H9 (cell line): ENCODE results near the gene LCE3E. TPM values are rescaled to one million over a fixed set of nuclear protein-coding genes. Genes with fewer than 3 reads are reported as not detected.
"Not testable (repeated sequence)": the region's sequence is repeated elsewhere in the genome, so short reads cannot be mapped to it uniquely, and the experiment has no call there.

ENCODE experiments used
- DNase-seq: peaks from one replicate; pipeline ENCODE4 v3.0.0-alpha.2; 2017
- H2AFZ ChIP-seq: one replicate; pipeline ENCODE4 v1.6.1; 2013; ENCODE audit warnings: mild to moderate bottlenecking, low read length, control low read depth, moderate library complexity
- H2AK5ac ChIP-seq: 2 replicates; pipeline ENCODE4 v1.6.1; 2013; ENCODE audit warnings: low read length, control low read depth, mixed read lengths; ENCODE audit not compliant: insufficient read length
- H2BK120ac ChIP-seq: one replicate; pipeline ENCODE4 v1.6.1; 2013; ENCODE audit warnings: low read depth, mild to moderate bottlenecking, low read length, control low read depth, inconsistent platforms; ENCODE audit not compliant: poor library complexity, severe bottlenecking
- H2BK12ac ChIP-seq: 2 replicates; pipeline ENCODE4 v1.6.1; 2013; ENCODE audit warnings: low read length, control low read depth, mixed read lengths, low read depth; ENCODE audit not compliant: insufficient read length
- H2BK15ac ChIP-seq: 2 replicates; pipeline ENCODE4 v1.6.1; 2013; ENCODE audit warnings: low read depth, low read length, control low read depth
- H2BK20ac ChIP-seq: one replicate; pipeline ENCODE4 v1.6.1; 2013; ENCODE audit warnings: low read depth, mild to moderate bottlenecking, low read length, control low read depth, inconsistent platforms; ENCODE audit not compliant: poor library complexity, severe bottlenecking
- H2BK5ac ChIP-seq: 2 replicates; pipeline ENCODE4 v1.6.1; 2013; ENCODE audit warnings: low read length, control low read depth, mixed read lengths; ENCODE audit not compliant: insufficient read length
- H3K14ac ChIP-seq: 2 replicates; pipeline ENCODE4 v1.6.1; 2013; ENCODE audit warnings: low read length, control low read depth; ENCODE audit not compliant: insufficient read depth
- H3K18ac ChIP-seq: 2 replicates; pipeline ENCODE4 v1.6.1; 2013; ENCODE audit warnings: low read depth, mild to moderate bottlenecking, mixed read lengths, low read length, control low read depth; ENCODE audit not compliant: insufficient read length
- H3K23ac ChIP-seq: 2 replicates; pipeline ENCODE4 v1.6.1; 2013; ENCODE audit warnings: low read length, control low read depth, mixed read lengths, low read depth; ENCODE audit not compliant: insufficient read length
- H3K23me2 ChIP-seq: 2 replicates; pipeline ENCODE4 v1.6.1; 2013; ENCODE audit warnings: low read depth, mild to moderate bottlenecking, mixed read lengths, low read length, control low read depth; ENCODE audit not compliant: insufficient read length, poor library complexity, severe bottlenecking
- H3K27ac ChIP-seq: 2 replicates; pipeline ENCODE4 v1.5.1; 2013; ENCODE audit warnings: low read length, control low read depth, mixed read lengths, low read depth; ENCODE audit not compliant: insufficient read length
- H3K27me3 ChIP-seq: 2 replicates; pipeline ENCODE4 v1.6.1; 2013; ENCODE audit warnings: low read length, control low read depth, inconsistent platforms; ENCODE audit not compliant: insufficient read depth
- H3K4ac ChIP-seq: 2 replicates; pipeline ENCODE4 v1.6.1; 2013; ENCODE audit warnings: low read depth, mild to moderate bottlenecking, control low read depth, inconsistent platforms, low read length, moderate library complexity
- H3K4me1 ChIP-seq: 2 replicates; pipeline ENCODE4 v1.6.1; 2013; ENCODE audit warnings: low read length, control low read depth, inconsistent platforms; ENCODE audit not compliant: insufficient read depth
- H3K4me2 ChIP-seq: 2 replicates; pipeline ENCODE4 v1.6.1; 2013; ENCODE audit warnings: low read length, control low read depth, mixed read lengths; ENCODE audit not compliant: insufficient read length, insufficient read depth
- H3K56ac ChIP-seq: 2 replicates; pipeline ENCODE4 v1.6.1; 2013; ENCODE audit warnings: low read depth, mild to moderate bottlenecking, mixed read lengths, low read length, control low read depth; ENCODE audit not compliant: insufficient read length
- H3K79me1 ChIP-seq: 2 replicates; pipeline ENCODE4 v1.6.1; 2013; ENCODE audit warnings: low read depth, mild to moderate bottlenecking, moderate library complexity, low read length, control low read depth, inconsistent platforms; ENCODE audit not compliant: insufficient read depth, poor library complexity, severe bottlenecking
- H3K79me2 ChIP-seq: 2 replicates; pipeline ENCODE4 v1.6.1; 2013; ENCODE audit warnings: low read length, control low read depth, inconsistent platforms; ENCODE audit not compliant: insufficient read depth
- H3K9ac ChIP-seq: 2 replicates; pipeline ENCODE4 v1.6.1; 2013; ENCODE audit warnings: low read length, control low read depth, mixed read lengths; ENCODE audit not compliant: insufficient read length; ENCODE audit errors: extremely low read depth
- H3K9me3 ChIP-seq: one replicate; pipeline ENCODE4 v1.6.1; 2013; ENCODE audit warnings: low read depth, low read length, inconsistent platforms; ENCODE audit not compliant: control insufficient read depth
- H3T11ph ChIP-seq: one replicate; pipeline ENCODE4 v1.6.1; 2013; ENCODE audit warnings: mild to moderate bottlenecking, low read length, control low read depth, inconsistent platforms
- H4K20me1 ChIP-seq: one replicate; pipeline ENCODE4 v1.6.1; 2013; ENCODE audit not compliant: control insufficient read depth, insufficient read length, insufficient read depth
- H4K5ac ChIP-seq: 2 replicates; pipeline ENCODE4 v1.6.1; 2013; ENCODE audit warnings: low read depth, mild to moderate bottlenecking, mixed read lengths, low read length, control low read depth; ENCODE audit not compliant: insufficient read length
- H4K8ac ChIP-seq: replicated peaks from 2 replicates; pipeline ENCODE4 v1.6.1; 2013; ENCODE audit warnings: low read length, control low read depth, mixed read lengths, low read depth; ENCODE audit not compliant: insufficient read length
- H4K91ac ChIP-seq: 2 replicates; pipeline ENCODE4 v1.6.1; 2013; ENCODE audit warnings: low read depth, mild to moderate bottlenecking, moderate library complexity, mixed read lengths, low read length, control low read depth; ENCODE audit not compliant: insufficient read length
- H3K27ac Mint-ChIP-seq, 3 experiments: 2 replicates in 2 of 3; 3 replicates in 1 of 3; pipeline ENCODE4 v1.8.0; 2020 to 2021; ENCODE audit warnings: mixed read lengths in 3 of 3, mild to moderate bottlenecking in 1 of 3, moderate library complexity in 1 of 3
- H3K27me3 Mint-ChIP-seq: 2 replicates; pipeline ENCODE4 v1.8.0; 2021; ENCODE audit warnings: low read depth, mild to moderate bottlenecking, moderate library complexity, mixed read lengths
- H3K36me3 Mint-ChIP-seq, 3 experiments: 2 replicates in 2 of 3; 3 replicates in 1 of 3; pipeline ENCODE4 v1.8.0; 2020 to 2021; ENCODE audit warnings: low read depth in 3 of 3, mixed read lengths in 3 of 3; ENCODE audit not compliant: insufficient read depth in 1 of 3
- H3K4me1 Mint-ChIP-seq, 2 experiments: 2 replicates each; pipeline ENCODE4 v1.8.0; 2020; ENCODE audit warnings: mixed read lengths in 2 of 2
- H3K4me3 Mint-ChIP-seq, 2 experiments: 2 replicates in 1 of 2; 3 replicates in 1 of 2; pipeline ENCODE4 v1.8.0; 2020 to 2021; ENCODE audit warnings: mild to moderate bottlenecking in 2 of 2, mixed read lengths in 2 of 2, moderate library complexity in 1 of 2
- H3K9me3 Mint-ChIP-seq, 2 experiments: 2 replicates in 1 of 2; 3 replicates in 1 of 2; pipeline ENCODE4 v1.8.0; 2020; ENCODE audit warnings: mild to moderate bottlenecking in 2 of 2, mixed read lengths in 2 of 2, moderate library complexity in 1 of 2
- WGBS: extraction: QIAGEN DNeasy Blood & Tissue Kit; methylation state at CpG from one replicate; pipeline ENCODE4 v1.1.7; 2013; ENCODE audit warnings: missing lambda C conversion rate, low lambda C conversion rate, mixed read lengths; ENCODE audit not compliant: insufficient read length; ENCODE audit errors: extremely low coverage; 5-methylcytosine and 5-hydroxymethylcytosine counted together
- total RNA-seq: library from RNA; stranded (reverse); gene quantifications from 2 replicates; pipeline ENCODE4 v1.2.1, GENCODE V29; 2021
- TF ChIP-seq, protein P1 (sequence below): fragments of 200-600 bp; sonication (generic); conservative IDR thresholded peaks from 3 replicates; pipeline ENCODE4 v1.8.0; 2021; ENCODE audit warnings: antibody characterized with exemption, mild to moderate bottlenecking

Gene LCE3E
- total RNA-seq, 1 experiment from 2014 or later = not detected

DNA sequence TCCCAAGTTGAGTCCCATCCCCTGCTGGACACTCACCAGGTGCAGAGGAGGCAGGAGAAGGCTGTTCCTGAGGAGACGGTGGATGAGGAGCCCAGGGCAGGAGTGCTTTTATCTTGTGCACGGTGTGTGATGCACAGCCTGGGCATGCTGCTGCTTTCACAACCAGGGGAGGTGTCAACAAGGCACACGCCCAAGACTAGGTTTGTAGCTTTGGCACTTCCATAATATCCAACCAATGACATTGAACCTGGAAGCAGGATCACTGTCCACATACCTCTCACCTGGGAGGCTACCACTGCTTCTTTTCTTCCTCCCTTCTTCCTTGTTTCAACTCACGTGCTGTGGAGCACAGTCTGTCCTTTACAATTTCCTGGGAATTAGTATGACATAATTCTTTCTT, 13.9 kb upstream of the LCE3E start, which contains the start of gene LCE3D:
TSS of gene LCE3D (minus strand) at position 84 of the 400 bp plus-strand sequence. CDS start 580 bp downstream, outside the sequence.
- no peak within 1 kb of the TSS for H2BK15ac ChIP-seq
- Mint-ChIP-seq H3K27ac (no peak within 1 kb of the TSS), H3K4me1 (no peaks in the 10 kb centered on the region), H3K9me3 (peaks cover 85 to 91% of the 10 kb centered on the region in 2 experiments), H3K27me3 (peaks cover 3% of the 10 kb centered on the region), H3K4me3 (no peak within 1 kb of the TSS), H3K36me3 (peaks cover 0 to 22% (median 4%) of the 10 kb centered on the region in 3 experiments; a peak in 6 of 7 replicates)
- no peak within 1 kb of the TSS for H3K56ac ChIP-seq
- H3T11ph ChIP-seq = no peak within 1 kb of the TSS
- H4K20me1 ChIP-seq = no peaks in the 10 kb centered on the region
- DNase-seq = no peak
- no peak within 1 kb of the TSS for H4K8ac ChIP-seq
- TF ChIP-seq, protein P1, sequence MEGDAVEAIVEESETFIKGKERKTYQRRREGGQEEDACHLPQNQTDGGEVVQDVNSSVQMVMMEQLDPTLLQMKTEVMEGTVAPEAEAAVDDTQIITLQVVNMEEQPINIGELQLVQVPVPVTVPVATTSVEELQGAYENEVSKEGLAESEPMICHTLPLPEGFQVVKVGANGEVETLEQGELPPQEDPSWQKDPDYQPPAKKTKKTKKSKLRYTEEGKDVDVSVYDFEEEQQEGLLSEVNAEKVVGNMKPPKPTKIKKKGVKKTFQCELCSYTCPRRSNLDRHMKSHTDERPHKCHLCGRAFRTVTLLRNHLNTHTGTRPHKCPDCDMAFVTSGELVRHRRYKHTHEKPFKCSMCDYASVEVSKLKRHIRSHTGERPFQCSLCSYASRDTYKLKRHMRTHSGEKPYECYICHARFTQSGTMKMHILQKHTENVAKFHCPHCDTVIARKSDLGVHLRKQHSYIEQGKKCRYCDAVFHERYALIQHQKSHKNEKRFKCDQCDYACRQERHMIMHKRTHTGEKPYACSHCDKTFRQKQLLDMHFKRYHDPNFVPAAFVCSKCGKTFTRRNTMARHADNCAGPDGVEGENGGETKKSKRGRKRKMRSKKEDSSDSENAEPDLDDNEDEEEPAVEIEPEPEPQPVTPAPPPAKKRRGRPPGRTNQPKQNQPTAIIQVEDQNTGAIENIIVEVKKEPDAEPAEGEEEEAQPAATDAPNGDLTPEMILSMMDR = no peak
- H4K5ac ChIP-seq = no peak within 1 kb of the TSS
- H3K9me3 ChIP-seq = peaks cover 72% of the 10 kb centered on the region
- no peak within 1 kb of the TSS for H2BK12ac ChIP-seq
- no peaks in the 10 kb centered on the region for H3K79me2 ChIP-seq
- H2BK5ac ChIP-seq = no peak within 1 kb of the TSS
- H2AK5ac ChIP-seq = no peak within 1 kb of the TSS
- H2BK20ac ChIP-seq = no peak within 1 kb of the TSS
- no peak within 1 kb of the TSS for H4K91ac ChIP-seq
- no peak within 1 kb of the TSS for H2BK120ac ChIP-seq
- H2AFZ ChIP-seq = no peak within 1 kb of the TSS
- no peaks in the 10 kb centered on the region for H3K23me2 ChIP-seq
- H3K18ac ChIP-seq = no peak within 1 kb of the TSS
- H3K23ac ChIP-seq = no peak within 1 kb of the TSS
- no peak within 1 kb of the TSS for H3K27ac ChIP-seq
- no CpG with 5 or more reads among the region's 4 CpGs for WGBS
- H3K4me1 ChIP-seq = no peaks in the 10 kb centered on the region
- H3K27me3 ChIP-seq = no peaks in the 10 kb centered on the region
- H3K4ac ChIP-seq = no peak within 1 kb of the TSS
- no peak within 1 kb of the TSS for H3K9ac ChIP-seq
- no peak within 1 kb of the TSS for H3K14ac ChIP-seq
- H3K79me1 ChIP-seq = no peaks in the 10 kb centered on the region
- no peak within 1 kb of the TSS for H3K4me2 ChIP-seq

DNA sequence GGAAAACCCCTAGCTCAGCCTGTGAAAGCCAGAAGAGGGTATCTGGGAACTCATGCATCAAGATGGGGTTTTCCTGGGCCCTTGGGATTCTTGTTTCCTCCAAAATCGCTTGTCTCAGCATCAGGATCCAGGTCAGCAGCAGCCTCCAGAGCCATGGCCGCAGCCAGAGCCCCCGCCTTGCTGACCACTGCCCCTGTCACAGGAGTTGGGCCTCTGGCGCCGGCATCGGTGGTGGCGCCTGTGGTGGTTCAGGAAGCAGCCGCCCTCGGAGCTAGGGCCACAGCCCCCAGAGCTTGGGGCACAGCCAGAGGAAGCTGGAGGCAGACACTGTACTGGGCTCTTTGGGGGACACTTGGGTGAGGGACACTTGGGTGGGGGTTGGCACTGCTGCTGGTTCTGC, 12.9 kb upstream of the LCE3E start:
- H3K4me3 Mint-ChIP-seq = not testable (repeated sequence)
- H3K9me3 Mint-ChIP-seq = peaks cover 89 to 95% of the 10 kb centered on the region in 2 experiments

More for the DNA sequence above, 12.9 kb upstream of the LCE3E start:
- not testable (repeated sequence) for H3K4me2 ChIP-seq, H4K8ac ChIP-seq, H2AK5ac ChIP-seq, H3K23me2 ChIP-seq, H3K9ac ChIP-seq, H3T11ph ChIP-seq, H3K18ac ChIP-seq, H3K56ac ChIP-seq, H4K5ac ChIP-seq, H3K27ac Mint-ChIP-seq, H3K79me2 ChIP-seq, H2BK15ac ChIP-seq, H3K27me3 ChIP-seq, H2BK5ac ChIP-seq, H3K4me1 ChIP-seq, H2BK20ac ChIP-seq, H3K23ac ChIP-seq, H4K91ac ChIP-seq, DNase-seq, H3K4me1 Mint-ChIP-seq, H2BK12ac ChIP-seq, H2AFZ ChIP-seq, H3K4ac ChIP-seq, H4K20me1 ChIP-seq, H3K27ac ChIP-seq, H3K14ac ChIP-seq, H2BK120ac ChIP-seq, H3K79me1 ChIP-seq, H3K27me3 Mint-ChIP-seq
- H3K36me3 Mint-ChIP-seq = peaks cover 0 to 22% (median 4%) of the 10 kb centered on the region in 3 experiments; a peak in 6 of 7 replicates
- H3K9me3 ChIP-seq = peaks cover 79% of the 10 kb centered on the region
- WGBS = no CpG with 5 or more reads among the region's 9 CpGs
